SK-N-SH treated with all-trans-retinoic acid at 6 μM for 48 hours (cell line): ENCODE data around the gene SDC1.
"Not testable (repeated sequence)": the region's sequence is repeated elsewhere in the genome, so short reads cannot be mapped to it uniquely, and the experiment has no call there.

Experiments
- ATAC-seq: fragments of 200-7000 bp; cut with Tn5 transposase; 3 replicates; pipeline ENCODE4 v1.9.1; 2020; ENCODE audit warnings: mild to moderate bottlenecking, moderate library complexity
- ARNTL ChIP-seq: fragments of 450-650 bp; formaldehyde crosslinking; IDR thresholded peaks from 2 replicates; pipeline ENCODE4 v1.5.0; 2020; ENCODE audit warnings: low read depth, mild to moderate bottlenecking, moderate library complexity, borderline replicate concordance
- BACH2 ChIP-seq: fragments of 250-450 bp; sonication (Bioruptor Pico); IDR thresholded peaks from 2 replicates; pipeline ENCODE4 v1.9.0; 2021; ENCODE audit warnings: mild to moderate bottlenecking, borderline replicate concordance
- CSDC2 ChIP-seq: fragments of 250-450 bp; sonication (Bioruptor Pico); IDR thresholded peaks from 2 replicates; pipeline ENCODE4 v1.5.0; 2020; ENCODE audit warnings: mild to moderate bottlenecking, moderate library complexity
- ESRRG ChIP-seq: fragments of 250-450 bp; sonication (Bioruptor Pico); IDR thresholded peaks from 2 replicates; pipeline ENCODE4 v1.6.1; 2021; ENCODE audit warnings: mild to moderate bottlenecking
- GLIS3 ChIP-seq: fragments of 250-450 bp; sonication (Bioruptor Pico); IDR thresholded peaks from 2 replicates; pipeline ENCODE4 v1.5.0; 2020; ENCODE audit warnings: mild to moderate bottlenecking, moderate library complexity
- ISL1 ChIP-seq: fragments of 250-450 bp; sonication (Bioruptor Pico); IDR thresholded peaks from 2 replicates; pipeline ENCODE4 v2.1.2; 2022; ENCODE audit warnings: mild to moderate bottlenecking, moderate library complexity
- OSR1 ChIP-seq: fragments of 250-450 bp; sonication (Bioruptor Pico); IDR thresholded peaks from 2 replicates; pipeline ENCODE4 v1.8.0; 2022; ENCODE audit warnings: moderate library complexity, mild to moderate bottlenecking, inconsistent platforms
- PPARA ChIP-seq: fragments of 250-450 bp; sonication (Bioruptor Pico); IDR thresholded peaks from 2 replicates; pipeline ENCODE4 v1.5.0; 2020; ENCODE audit warnings: mild to moderate bottlenecking, borderline replicate concordance
- RARB ChIP-seq: fragments of 250-450 bp; sonication (Bioruptor Pico); IDR thresholded peaks from 2 replicates; pipeline ENCODE4 v1.8.0; 2021; ENCODE audit warnings: mild to moderate bottlenecking, moderate library complexity
- SNAI2 ChIP-seq: fragments of 250-450 bp; sonication (Bioruptor Pico); IDR thresholded peaks from 2 replicates; pipeline ENCODE4 v1.5.0; 2020; ENCODE audit warnings: mild to moderate bottlenecking, moderate library complexity
- TCF4 ChIP-seq: fragments of 250-450 bp; sonication (Bioruptor Pico); IDR thresholded peaks from 2 replicates; pipeline ENCODE4 v1.8.0; 2021; ENCODE audit warnings: mild to moderate bottlenecking, moderate library complexity, borderline replicate concordance
- TOX ChIP-seq: fragments of 250-450 bp; sonication (Bioruptor Pico); IDR thresholded peaks from 2 replicates; pipeline ENCODE4 v1.8.0; 2021; ENCODE audit warnings: mild to moderate bottlenecking, moderate library complexity, borderline replicate concordance
- ZC3H10 ChIP-seq: fragments of 250-450 bp; sonication (Bioruptor Pico); IDR thresholded peaks from 2 replicates; pipeline ENCODE4 v1.5.1; 2021; ENCODE audit warnings: mild to moderate bottlenecking, moderate library complexity
- ZFP3 ChIP-seq: fragments of 250-450 bp; sonication (Bioruptor Pico); IDR thresholded peaks from 2 replicates; pipeline ENCODE4 v1.5.0; 2020; ENCODE audit warnings: mild to moderate bottlenecking, moderate library complexity
- ZFP30 ChIP-seq: fragments of 450-650 bp; formaldehyde crosslinking; IDR thresholded peaks from 2 replicates; pipeline ENCODE4 v1.5.0; 2022; ENCODE audit warnings: mild to moderate bottlenecking, moderate library complexity
- ZNF565 ChIP-seq: fragments of 450-650 bp; formaldehyde crosslinking; conservative IDR thresholded peaks from 2 replicates; pipeline ENCODE4 v1.5.0; 2020; ENCODE audit warnings: low read depth, mild to moderate bottlenecking, moderate library complexity
- ZNF70 ChIP-seq: fragments of 450-650 bp; formaldehyde crosslinking; IDR thresholded peaks from 2 replicates; pipeline ENCODE4 v1.5.0; 2020; ENCODE audit warnings: mild to moderate bottlenecking, moderate library complexity
- ZNF8 ChIP-seq: fragments of 450-650 bp; formaldehyde crosslinking; IDR thresholded peaks from 2 replicates; pipeline ENCODE4 v1.5.0; 2020; ENCODE audit warnings: mild to moderate bottlenecking, moderate library complexity
- TF ChIP-seq, protein P1 (sequence below): fragments of 250-450 bp; sonication (Bioruptor Pico); IDR thresholded peaks from 2 replicates; pipeline ENCODE4 v1.5.0; 2020; ENCODE audit warnings: mild to moderate bottlenecking, moderate library complexity
- TF ChIP-seq, protein P2 (sequence below): fragments of 250-450 bp; sonication (Bioruptor Pico); IDR thresholded peaks from 2 replicates; pipeline ENCODE4 v1.5.1; 2020; ENCODE audit warnings: low read depth, mild to moderate bottlenecking, moderate library complexity
- TF ChIP-seq, protein P3 (sequence below): fragments of 250-450 bp; sonication (Bioruptor Pico); IDR thresholded peaks from 2 replicates; pipeline ENCODE4 v1.5.1; 2021; ENCODE audit warnings: mild to moderate bottlenecking, moderate library complexity
- TF ChIP-seq, protein P4 (sequence below): fragments of 250-450 bp; sonication (Bioruptor Pico); IDR thresholded peaks from 2 replicates; pipeline ENCODE4 v1.8.0; 2020; ENCODE audit warnings: mild to moderate bottlenecking, moderate library complexity, borderline replicate concordance

Gene SDC1, protein sequence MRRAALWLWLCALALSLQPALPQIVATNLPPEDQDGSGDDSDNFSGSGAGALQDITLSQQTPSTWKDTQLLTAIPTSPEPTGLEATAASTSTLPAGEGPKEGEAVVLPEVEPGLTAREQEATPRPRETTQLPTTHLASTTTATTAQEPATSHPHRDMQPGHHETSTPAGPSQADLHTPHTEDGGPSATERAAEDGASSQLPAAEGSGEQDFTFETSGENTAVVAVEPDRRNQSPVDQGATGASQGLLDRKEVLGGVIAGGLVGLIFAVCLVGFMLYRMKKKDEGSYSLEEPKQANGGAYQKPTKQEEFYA

DNA sequence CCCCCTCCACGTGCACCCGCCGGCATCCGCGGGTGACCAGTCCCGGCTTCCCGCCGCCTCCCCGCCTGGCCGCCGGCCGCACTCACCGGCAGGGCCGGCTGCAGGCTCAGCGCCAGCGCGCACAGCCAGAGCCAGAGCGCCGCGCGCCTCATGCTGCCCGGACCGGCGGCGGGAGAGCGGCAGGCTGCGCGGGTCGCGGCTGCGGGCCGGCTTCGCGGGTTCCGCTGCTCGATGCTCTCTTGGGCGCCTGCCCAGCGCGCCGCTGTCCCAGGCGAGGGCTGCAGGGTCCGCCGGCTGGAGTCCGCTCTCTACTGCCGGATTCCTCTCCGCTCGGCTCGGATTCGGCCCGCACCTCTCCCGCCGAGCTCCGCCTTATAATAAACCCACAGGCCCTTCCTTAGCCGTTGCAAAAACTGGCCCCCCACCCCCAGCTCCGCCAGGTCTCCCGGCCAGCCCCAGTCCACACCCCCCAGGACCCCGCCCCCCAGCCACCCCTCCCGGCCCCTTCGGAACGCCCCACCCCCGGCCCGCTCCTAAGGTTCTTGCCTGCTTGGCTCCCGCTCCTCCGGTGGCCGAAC lies at the start of gene SDC1:
Gene SDC1 (minus strand): TSS at position 415 of the 578 bp plus-strand sequence. CDS start 263 bp downstream, at position 152.
- peak; percentile 42 for ATAC-seq
- TF ChIP-seq TCF4 (CRISPR knock-in tag) (no peak), OSR1 (CRISPR knock-in tag) (no peak), PPARA (CRISPR knock-in tag) (no peak), ZNF565 (CRISPR knock-in tag) (no peak), ZFP3 (no peak), ISL1 (CRISPR knock-in tag) (no peak), GLIS3 (CRISPR knock-in tag) (no peak), ARNTL (CRISPR knock-in tag) (no peak), ZNF70 (no peak), ESRRG (no peak), BACH2 (CRISPR knock-in tag) (no peak), TOX (CRISPR knock-in tag) (no peak), CSDC2 (CRISPR knock-in tag) (no peak), RARB (CRISPR knock-in tag) (no peak), ZC3H10 (no peak), ZFP30 (CRISPR knock-in tag) (no peak)
- TF ChIP-seq, protein P1, sequence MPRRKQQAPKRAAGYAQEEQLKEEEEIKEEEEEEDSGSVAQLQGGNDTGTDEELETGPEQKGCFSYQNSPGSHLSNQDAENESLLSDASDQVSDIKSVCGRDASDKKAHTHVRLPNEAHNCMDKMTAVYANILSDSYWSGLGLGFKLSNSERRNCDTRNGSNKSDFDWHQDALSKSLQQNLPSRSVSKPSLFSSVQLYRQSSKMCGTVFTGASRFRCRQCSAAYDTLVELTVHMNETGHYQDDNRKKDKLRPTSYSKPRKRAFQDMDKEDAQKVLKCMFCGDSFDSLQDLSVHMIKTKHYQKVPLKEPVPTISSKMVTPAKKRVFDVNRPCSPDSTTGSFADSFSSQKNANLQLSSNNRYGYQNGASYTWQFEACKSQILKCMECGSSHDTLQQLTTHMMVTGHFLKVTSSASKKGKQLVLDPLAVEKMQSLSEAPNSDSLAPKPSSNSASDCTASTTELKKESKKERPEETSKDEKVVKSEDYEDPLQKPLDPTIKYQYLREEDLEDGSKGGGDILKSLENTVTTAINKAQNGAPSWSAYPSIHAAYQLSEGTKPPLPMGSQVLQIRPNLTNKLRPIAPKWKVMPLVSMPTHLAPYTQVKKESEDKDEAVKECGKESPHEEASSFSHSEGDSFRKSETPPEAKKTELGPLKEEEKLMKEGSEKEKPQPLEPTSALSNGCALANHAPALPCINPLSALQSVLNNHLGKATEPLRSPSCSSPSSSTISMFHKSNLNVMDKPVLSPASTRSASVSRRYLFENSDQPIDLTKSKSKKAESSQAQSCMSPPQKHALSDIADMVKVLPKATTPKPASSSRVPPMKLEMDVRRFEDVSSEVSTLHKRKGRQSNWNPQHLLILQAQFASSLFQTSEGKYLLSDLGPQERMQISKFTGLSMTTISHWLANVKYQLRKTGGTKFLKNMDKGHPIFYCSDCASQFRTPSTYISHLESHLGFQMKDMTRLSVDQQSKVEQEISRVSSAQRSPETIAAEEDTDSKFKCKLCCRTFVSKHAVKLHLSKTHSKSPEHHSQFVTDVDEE: no peak
- TF ChIP-seq, protein P2, sequence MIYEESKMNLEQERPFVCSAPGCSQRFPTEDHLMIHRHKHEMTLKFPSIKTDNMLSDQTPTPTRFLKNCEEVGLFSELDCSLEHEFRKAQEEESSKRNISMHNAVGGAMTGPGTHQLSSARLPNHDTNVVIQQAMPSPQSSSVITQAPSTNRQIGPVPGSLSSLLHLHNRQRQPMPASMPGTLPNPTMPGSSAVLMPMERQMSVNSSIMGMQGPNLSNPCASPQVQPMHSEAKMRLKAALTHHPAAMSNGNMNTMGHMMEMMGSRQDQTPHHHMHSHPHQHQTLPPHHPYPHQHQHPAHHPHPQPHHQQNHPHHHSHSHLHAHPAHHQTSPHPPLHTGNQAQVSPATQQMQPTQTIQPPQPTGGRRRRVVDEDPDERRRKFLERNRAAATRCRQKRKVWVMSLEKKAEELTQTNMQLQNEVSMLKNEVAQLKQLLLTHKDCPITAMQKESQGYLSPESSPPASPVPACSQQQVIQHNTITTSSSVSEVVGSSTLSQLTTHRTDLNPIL: no peak
- TF ChIP-seq, protein P3, sequence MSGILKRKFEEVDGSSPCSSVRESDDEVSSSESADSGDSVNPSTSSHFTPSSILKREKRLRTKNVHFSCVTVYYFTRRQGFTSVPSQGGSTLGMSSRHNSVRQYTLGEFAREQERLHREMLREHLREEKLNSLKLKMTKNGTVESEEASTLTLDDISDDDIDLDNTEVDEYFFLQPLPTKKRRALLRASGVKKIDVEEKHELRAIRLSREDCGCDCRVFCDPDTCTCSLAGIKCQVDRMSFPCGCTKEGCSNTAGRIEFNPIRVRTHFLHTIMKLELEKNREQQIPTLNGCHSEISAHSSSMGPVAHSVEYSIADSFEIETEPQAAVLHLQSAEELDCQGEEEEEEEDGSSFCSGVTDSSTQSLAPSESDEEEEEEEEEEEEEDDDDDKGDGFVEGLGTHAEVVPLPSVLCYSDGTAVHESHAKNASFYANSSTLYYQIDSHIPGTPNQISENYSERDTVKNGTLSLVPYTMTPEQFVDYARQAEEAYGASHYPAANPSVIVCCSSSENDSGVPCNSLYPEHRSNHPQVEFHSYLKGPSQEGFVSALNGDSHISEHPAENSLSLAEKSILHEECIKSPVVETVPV: no peak

DNA sequence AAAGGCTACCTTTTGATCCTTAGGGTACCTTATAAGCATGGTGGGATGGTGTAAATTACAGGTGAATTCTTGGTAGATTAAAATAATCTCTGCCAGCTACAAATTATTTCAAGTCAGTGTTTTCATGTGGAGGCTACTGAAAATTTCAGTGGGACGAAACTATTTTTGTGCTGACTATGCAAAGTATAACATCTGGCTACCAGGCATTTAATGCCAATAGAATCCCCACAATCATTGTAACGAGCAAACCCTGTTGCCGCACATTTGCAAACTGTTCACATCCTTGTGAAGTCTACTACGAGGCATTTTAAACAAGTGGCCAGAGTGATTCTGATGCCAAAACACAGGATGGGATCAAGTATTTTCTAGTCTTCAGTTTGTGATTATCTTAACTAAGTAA lies 48.1 kb upstream of the SDC1 start:
- TF ChIP-seq RARB (CRISPR knock-in tag) (no peak), ZFP30 (CRISPR knock-in tag) (no peak), ZNF70 (no peak), SNAI2 (CRISPR knock-in tag) (no peak), ZNF8 (CRISPR knock-in tag) (no peak), ARNTL (CRISPR knock-in tag) (no peak), ZNF565 (CRISPR knock-in tag) (no peak), ISL1 (CRISPR knock-in tag) (no peak)
- TF ChIP-seq, protein P4, sequence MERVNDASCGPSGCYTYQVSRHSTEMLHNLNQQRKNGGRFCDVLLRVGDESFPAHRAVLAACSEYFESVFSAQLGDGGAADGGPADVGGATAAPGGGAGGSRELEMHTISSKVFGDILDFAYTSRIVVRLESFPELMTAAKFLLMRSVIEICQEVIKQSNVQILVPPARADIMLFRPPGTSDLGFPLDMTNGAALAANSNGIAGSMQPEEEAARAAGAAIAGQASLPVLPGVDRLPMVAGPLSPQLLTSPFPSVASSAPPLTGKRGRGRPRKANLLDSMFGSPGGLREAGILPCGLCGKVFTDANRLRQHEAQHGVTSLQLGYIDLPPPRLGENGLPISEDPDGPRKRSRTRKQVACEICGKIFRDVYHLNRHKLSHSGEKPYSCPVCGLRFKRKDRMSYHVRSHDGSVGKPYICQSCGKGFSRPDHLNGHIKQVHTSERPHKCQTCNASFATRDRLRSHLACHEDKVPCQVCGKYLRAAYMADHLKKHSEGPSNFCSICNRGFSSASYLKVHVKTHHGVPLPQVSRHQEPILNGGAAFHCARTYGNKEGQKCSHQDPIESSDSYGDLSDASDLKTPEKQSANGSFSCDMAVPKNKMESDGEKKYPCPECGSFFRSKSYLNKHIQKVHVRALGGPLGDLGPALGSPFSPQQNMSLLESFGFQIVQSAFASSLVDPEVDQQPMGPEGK: no peak
- TF ChIP-seq, protein P2: no peak
- TF ChIP-seq, protein P1: no peak
- TF ChIP-seq, protein P3: no peak
- no peak for ATAC-seq

DNA sequence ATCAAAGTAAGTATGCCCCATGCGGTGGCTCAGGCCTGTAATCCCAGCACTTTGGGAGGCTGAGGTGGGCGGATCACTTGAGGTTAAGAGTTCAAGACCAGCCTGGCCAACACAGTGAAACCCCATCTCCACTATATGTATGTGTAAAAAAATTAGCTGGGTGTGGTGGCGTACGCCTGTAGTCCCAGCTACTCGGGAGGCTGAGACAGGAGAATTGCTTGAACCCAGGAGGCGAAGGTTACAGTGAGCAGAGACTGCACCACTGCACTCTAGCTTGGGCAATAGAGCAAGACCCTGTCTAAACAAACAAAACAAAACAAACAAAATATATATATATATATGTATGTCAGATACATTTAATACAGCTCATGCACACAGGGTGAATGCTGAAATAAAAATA lies 43.4 kb upstream of the SDC1 start:
- ATAC-seq: not testable (repeated sequence)
